ENCODE measurements around the gene PDK4. TPM values are rescaled to one million over a fixed set of nuclear protein-coding genes. Genes with fewer than 3 reads are reported as not detected.

Gene PDK4
- total RNA-seq, 1 experiment from 2014 or later = not detected

GRCh38 chr7:95595746-95596197, 544 bp downstream of the PDK4 start:
- intact Hi-C loops (cut with micrococcal nuclease; ENCODE audit: unreplicated experiment) = no loop called here
- H3K9me3 ChIP-seq (ENCODE audit: low read depth, low read length, poor library complexity, severe bottlenecking) = no peaks in the 10 kb centered on the region
- BruUV-seq (replicated peaks) = no TSS peak
- POLR2A ChIA-PET (ENCODE audit: low non-redundant PET) = no interaction called here
- peaks cover 5% of the 10 kb centered on the region for H3K4me1 ChIP-seq (ENCODE audit: insufficient read depth, low read length, poor library complexity, severe bottlenecking)
- no peaks in the 10 kb centered on the region for H3K36me3 ChIP-seq (ENCODE audit: insufficient read depth, low read length, poor library complexity, severe bottlenecking)
- no peak overlapping the region for H3K27ac ChIP-seq (ENCODE audit: low read depth, low read length, poor library complexity, severe bottlenecking)
- DNase-seq (ENCODE audit: low spot score) = no peak
- TF ChIP-seq CTCF (conservative IDR thresholded peaks at IDR 0.05; ENCODE audit: low read depth, low read length) (no peak), EZH2 (IDR thresholded peaks at IDR 0.05; ENCODE audit: borderline replicate concordance, low read depth, low read length, poor library complexity, severe bottlenecking) (no peak)
- peak overlapping the region; percentile 46 for H3K4me3 ChIP-seq (ENCODE audit: low read depth, low read length, poor library complexity, severe bottlenecking)
- CTCF ChIA-PET = no interaction called here
- peaks cover 30% of the 10 kb centered on the region for H3K27me3 ChIP-seq (replicated peaks; ENCODE audit: insufficient read depth, low read depth, low read length, poor library complexity)

- ChIA-PET CTCF (interaction anchor here (0.6 kb wide), 1 partner anchor 46 kb away, joined by 5 read pairs; no protein-coding TSS in a partner anchor), POLR2A (ENCODE audit: low non-redundant PET) (no interaction called here)
These were observed 2.1 kb downstream of the PDK4 start for GRCh38 chr7:95594185-95594584.

GRCh38 chr7:95593343-95593742, 3.0 kb downstream of the PDK4 start:
- TF ChIP-seq CTCF (conservative IDR thresholded peaks at IDR 0.05; ENCODE audit: low read depth, low read length) = no peak
- TF ChIP-seq EZH2 (IDR thresholded peaks at IDR 0.05; ENCODE audit: borderline replicate concordance, low read depth, low read length, poor library complexity, severe bottlenecking) = no peak
- Histone ChIP-seq H3K36me3 (ENCODE audit: insufficient read depth, low read length, poor library complexity, severe bottlenecking) (no peaks in the 10 kb centered on the region), H3K27ac (ENCODE audit: low read depth, low read length, poor library complexity, severe bottlenecking) (no peak overlapping the region), H3K4me3 (ENCODE audit: low read depth, low read length, poor library complexity, severe bottlenecking) (no peak overlapping the region), H3K4me1 (ENCODE audit: insufficient read depth, low read length, poor library complexity, severe bottlenecking) (peaks cover 5% of the 10 kb centered on the region), H3K9me3 (ENCODE audit: low read depth, low read length, poor library complexity, severe bottlenecking) (no peaks in the 10 kb centered on the region), H3K27me3 (replicated peaks; ENCODE audit: insufficient read depth, low read depth, low read length, poor library complexity) (peaks cover 22% of the 10 kb centered on the region)
- ChIA-PET POLR2A (ENCODE audit: low non-redundant PET) (no interaction called here), CTCF (interaction anchor here (0.6 kb wide), 1 partner anchor 47 kb away, joined by 5 read pairs; no protein-coding TSS in a partner anchor)
- intact Hi-C loops (cut with micrococcal nuclease; ENCODE audit: unreplicated experiment) = no loop called here
- BruUV-seq (replicated peaks) = no TSS peak
- DNase-seq (ENCODE audit: low spot score) = no peak

More at GRCh38 chr7:95594185-95594584, 2.1 kb downstream of the PDK4 start:
- no TSS peak for BruUV-seq (replicated peaks)
- intact Hi-C loops (cut with micrococcal nuclease; ENCODE audit: unreplicated experiment) = no loop called here
- H3K9me3 ChIP-seq (ENCODE audit: low read depth, low read length, poor library complexity, severe bottlenecking) = no peaks in the 10 kb centered on the region
- no peak overlapping the region for H3K4me3 ChIP-seq (ENCODE audit: low read depth, low read length, poor library complexity, severe bottlenecking)
- TF ChIP-seq CTCF (conservative IDR thresholded peaks at IDR 0.05; ENCODE audit: low read depth, low read length) = no peak
- no peak for TF ChIP-seq EZH2 (IDR thresholded peaks at IDR 0.05; ENCODE audit: borderline replicate concordance, low read depth, low read length, poor library complexity, severe bottlenecking)
- DNase-seq (ENCODE audit: low spot score) = peak; percentile 14
- no peak overlapping the region for H3K27ac ChIP-seq (ENCODE audit: low read depth, low read length, poor library complexity, severe bottlenecking)
- peaks cover 22% of the 10 kb centered on the region for H3K27me3 ChIP-seq (replicated peaks; ENCODE audit: insufficient read depth, low read depth, low read length, poor library complexity)
- peaks cover 5% of the 10 kb centered on the region for H3K4me1 ChIP-seq (ENCODE audit: insufficient read depth, low read length, poor library complexity, severe bottlenecking)
- no peaks in the 10 kb centered on the region for H3K36me3 ChIP-seq (ENCODE audit: insufficient read depth, low read length, poor library complexity, severe bottlenecking)

All from A673 (cell line).